COLO829 (cell line): ENCODE measurements around the gene LRRC40.

ENCODE experiments used
- DNase-seq: peaks from one replicate; pipeline ENCODE4 v3.0.0; 2012; ENCODE audit warnings: low spot score

Gene LRRC40

DNA sequence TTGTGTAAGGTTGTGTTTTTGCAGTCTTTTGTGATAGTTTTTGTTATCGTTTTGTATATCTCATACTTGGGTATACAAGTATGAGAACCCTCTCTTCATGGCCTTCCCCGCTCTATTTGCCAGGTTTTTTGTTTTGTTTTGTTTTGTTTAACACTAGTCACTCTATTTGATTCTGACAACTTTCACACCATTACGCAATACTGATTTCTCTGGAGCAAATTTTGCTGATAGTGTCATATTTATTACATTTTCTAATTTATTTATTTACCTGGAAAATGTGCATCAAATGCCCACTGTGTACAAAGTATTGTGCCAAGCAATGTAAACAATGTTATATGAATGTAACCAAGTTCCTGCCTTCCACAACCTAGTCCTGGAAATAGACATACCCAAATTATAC lies 90.1 kb downstream of the LRRC40 start:
- DNase-seq: no peak

DNA sequence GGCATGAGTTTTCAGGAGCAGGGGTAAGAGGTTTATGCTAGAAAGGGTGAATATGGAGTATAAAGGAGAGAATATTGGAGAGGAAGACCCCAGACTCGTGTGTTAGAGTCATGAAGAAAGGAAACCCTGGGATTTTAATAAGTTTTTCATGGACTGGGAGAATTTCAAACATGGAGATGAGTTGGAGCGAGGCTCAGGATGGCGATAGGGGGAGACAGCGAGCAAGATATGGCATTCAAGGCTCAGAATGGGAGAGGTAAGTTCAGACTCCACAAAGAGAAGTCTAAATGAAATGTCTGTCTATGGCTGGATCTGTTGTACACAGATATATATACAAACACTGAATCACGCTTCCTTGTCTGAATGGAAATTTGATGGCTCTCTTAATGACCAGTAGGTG lies 92.5 kb downstream of the LRRC40 start:
- DNase-seq: no peak

DNA sequence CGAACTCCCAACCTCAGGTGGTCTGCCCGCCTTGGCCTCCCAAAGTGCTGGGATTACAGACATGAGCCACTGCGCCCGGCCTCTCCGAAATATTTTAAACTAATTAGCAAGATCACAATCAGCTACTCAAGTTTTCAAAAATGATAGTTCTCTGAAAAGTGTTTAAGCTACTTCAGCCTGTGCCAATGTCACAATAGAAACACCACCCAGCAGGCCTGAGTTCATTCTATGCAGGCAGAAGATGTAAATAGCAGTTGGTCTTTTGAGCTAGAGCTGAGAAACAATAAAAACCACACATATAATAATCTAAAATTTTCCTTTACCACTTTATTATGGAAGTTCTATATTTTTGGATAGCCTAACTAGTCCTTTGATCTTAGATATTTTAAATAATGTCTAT lies 96.1 kb downstream of the LRRC40 start:
- DNase-seq: no peak

GRCh38 chr1:70103770-70104169 lies 101.6 kb downstream of the LRRC40 start:
- no peak for DNase-seq

DNA sequence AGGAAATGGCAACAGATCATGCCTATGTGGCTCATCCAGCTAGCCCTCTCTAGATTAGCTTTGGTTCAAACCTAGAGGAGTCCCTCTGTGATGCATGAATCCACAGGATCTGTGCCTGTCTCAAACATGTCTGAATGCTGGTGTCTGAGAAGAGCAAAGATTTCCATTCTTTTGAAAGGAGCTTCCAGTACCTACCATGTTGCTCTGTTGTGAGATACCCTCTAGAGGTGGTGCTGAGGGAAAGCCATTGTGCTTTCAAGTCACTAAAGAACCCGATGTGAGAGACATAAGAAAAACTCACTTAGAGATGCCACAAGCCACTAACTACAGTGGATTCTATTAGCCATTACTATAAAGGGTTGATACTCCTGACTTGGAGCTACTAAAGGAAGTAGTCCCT lies 103.6 kb downstream of the LRRC40 start:
- no peak for DNase-seq

- no peak for DNase-seq
Measured at GRCh38 chr1:70101231-70101630, 104.1 kb downstream of the LRRC40 start.
